Measurements from ENCODE around the gene PTH1R.

GRCh38 chr3:46888705-46889104, 11.2 kb downstream of the PTH1R start:
- TF ChIP-seq POLR2AphosphoS5 (IDR thresholded peaks at IDR 0.05; ENCODE audit: low read depth, low read length): no peak
- TF ChIP-seq POLR2A (IDR thresholded peaks at IDR 0.05; ENCODE audit: low read depth, low read length): no peak
- no peak for TF ChIP-seq TAF1 (IDR thresholded peaks at IDR 0.05; ENCODE audit: borderline replicate concordance, low read depth, low read length)

Data from GM12892 (cell line).